GM18870 (cell line): ENCODE data around the gene EGF.
"Not testable (repeated sequence)": the region's sequence is repeated elsewhere in the genome, so short reads cannot be mapped to it uniquely, and the experiment has no call there.

ENCODE experiments used
- ATAC-seq: cut with Tn5 transposase; IDR thresholded peaks from one replicate; pipeline ENCODE4 v1.9.1; 2021; ENCODE audit warnings: moderate library complexity; ENCODE audit not compliant: unreplicated experiment

The EGF gene

GRCh38 chr4:109913596-109914241, 1.0 kb downstream of the EGF start:
- ATAC-seq, result no peak

DNA sequence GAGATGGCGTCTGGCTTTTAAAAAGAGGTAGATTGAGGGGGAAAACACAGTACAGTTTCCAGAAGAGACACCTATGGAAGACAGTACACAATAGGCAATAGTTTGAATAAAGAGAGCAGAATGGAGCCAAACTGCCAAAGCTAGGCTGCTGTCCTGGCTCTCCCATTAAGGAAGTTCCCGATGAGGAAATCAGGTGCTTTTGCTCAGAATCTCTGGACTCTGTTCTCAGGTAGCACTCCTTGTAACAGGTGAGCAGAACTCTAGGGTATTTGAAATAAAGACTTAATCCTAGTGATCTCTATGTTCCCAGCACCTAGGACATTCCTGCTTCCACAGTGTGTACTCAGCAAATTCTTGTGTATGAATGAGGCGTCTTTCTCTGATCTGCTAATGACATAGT, 1.6 kb downstream of the EGF start:
- ATAC-seq, result no peak

DNA sequence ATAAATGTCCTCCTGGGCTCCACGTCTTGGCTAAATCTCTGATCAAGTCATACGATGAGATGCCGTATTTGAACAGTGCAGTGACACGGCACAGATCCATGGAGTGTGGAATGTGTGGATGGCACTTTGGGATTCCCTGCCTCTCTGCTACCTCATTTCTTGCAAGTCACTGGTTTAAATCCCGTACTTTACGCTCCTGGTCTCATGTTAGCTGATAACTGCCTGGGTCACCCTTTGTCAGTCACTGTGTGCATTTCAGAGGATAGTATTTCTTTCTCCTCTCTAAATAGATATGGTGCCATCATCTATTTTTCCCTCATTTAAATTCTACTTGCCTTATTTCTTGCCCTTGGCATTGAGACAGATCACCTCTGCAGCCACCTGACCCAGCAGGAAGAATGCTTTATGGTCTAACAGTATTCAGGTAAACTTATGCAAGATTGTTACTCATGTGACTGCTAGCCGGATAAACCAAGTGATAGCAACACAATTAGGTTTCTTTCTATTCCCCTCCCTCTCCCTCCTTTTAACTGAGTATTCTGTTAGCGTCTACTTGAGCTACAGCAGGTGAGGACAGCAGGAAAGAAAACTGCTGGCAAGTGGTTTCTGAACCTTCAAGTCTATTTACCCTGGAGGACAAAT, 2.8 kb downstream of the EGF start:
- no peak for ATAC-seq

DNA sequence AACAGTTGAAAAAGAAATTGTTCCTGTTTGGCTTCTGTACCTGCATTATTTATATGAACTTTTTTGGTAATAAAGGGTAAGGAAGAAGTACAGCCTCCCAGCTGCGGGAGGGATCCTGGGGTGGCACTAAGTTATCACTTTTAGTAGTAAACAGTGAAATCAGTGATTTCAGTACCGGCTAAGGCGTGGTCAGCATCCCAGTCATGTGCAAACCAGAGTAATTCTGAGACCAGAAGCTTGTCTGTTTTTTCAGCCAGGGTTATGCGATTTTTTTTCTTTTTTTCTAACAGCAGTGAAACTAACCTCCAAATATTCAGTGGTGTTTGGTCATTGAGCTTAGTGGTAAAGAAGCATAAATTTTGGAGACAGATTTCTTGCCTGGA, 3.3 kb downstream of the EGF start:
- ATAC-seq, result peak; percentile 48

- no peak for ATAC-seq
Observed at GRCh38 chr4:109921384-109921808, 8.7 kb downstream of the EGF start.

DNA sequence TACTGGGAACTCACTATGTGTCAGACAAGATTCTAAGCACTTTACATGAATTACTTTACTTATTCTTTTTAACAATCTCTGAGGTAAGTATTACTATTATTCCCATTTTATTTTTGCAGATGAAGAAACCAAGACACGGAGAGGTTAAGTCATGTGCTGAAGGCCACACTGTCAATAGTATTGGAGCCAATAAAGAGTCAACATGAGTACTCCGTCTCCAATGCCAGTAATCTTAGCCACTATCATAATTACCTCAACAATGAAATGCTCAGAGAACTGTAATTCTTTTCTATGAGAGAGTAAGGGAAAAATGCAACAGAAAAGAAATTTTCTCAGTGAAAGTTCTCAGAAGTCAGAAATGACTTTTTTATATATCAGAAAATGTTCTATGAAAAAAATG, 12.7 kb downstream of the EGF start:
- no peak for ATAC-seq

DNA sequence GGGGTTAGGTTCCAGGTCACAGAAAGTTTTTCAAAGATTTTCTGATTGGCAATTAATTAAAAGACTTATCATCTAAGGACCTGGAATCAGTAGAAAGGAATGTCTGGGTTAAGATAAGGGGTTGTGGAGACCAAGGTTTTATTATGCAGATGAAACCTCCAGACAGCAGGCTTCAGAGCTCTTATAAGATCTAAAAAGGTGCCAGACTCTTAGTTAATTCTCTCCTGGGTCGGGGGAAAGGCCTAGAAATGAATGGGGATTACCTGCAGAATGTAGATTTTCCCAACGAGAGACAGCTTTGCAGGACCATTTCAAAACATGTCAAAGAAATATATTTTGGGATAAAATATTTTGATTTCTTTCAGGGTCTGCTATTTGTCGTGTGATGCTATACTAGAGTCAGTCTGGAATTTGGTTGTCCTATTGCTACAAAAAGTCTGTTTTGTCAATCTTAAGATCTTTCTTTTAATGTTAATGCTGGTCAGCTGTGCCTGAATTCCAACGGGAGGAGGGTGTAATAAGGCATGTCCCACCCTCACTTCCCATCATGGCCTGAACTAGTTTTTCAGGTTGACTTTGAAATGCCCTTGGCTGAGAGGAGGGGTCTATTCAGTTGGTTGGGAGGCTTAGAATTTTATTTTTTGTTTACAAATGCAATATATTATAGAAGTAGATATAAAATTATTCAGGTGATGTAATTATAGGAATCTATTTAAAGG, 15.8 kb downstream of the EGF start:
- no peak for ATAC-seq

DNA sequence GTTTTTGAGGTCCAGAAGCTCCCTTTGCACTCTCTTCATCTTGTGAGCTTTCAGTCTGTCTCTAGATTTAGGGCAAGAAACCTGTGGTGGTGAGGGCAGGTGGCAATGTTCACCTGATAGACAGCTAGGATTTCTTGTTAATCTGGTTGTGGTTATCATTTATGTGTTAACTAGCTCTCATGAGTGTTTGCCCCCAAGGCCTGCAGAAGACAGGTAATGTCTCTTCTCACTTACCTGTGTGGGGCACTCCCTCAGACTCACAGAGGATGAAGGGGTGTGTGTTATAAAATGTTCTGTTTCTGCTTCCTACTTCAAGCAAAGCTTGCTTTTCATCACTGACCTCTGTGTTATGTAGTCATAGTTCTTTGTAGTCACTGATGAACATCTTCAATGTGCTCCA, 17.8 kb downstream of the EGF start:
- no peak for ATAC-seq

- ATAC-seq, result no peak
Observed at GRCh38 chr4:109930872-109931271, 18.2 kb downstream of the EGF start.

- no peak for ATAC-seq
Observed at GRCh38 chr4:109931318-109931717, 18.6 kb downstream of the EGF start.

GRCh38 chr4:109937352-109937751, 24.7 kb downstream of the EGF start:
- ATAC-seq, result not testable (repeated sequence)

DNA sequence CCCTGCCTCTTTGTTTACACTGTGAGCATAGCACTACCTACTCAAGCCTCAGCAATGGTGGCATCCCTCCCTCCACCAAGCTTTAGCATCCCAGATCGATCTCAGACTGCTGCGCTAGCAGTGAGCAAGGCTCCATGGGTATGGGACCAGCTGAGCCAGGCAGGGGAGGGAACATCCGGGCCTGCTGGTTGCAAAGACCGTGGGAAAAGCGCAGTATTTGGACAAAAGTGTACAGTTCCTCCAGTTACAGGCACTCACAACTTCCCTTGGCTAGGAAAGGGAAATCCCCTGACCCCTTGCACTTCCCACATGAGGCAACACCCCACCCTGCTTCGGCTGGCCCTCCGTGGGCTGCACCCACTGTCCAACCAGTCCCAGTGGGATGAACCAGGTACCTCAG, 26.5 kb downstream of the EGF start:
- no peak for ATAC-seq

DNA sequence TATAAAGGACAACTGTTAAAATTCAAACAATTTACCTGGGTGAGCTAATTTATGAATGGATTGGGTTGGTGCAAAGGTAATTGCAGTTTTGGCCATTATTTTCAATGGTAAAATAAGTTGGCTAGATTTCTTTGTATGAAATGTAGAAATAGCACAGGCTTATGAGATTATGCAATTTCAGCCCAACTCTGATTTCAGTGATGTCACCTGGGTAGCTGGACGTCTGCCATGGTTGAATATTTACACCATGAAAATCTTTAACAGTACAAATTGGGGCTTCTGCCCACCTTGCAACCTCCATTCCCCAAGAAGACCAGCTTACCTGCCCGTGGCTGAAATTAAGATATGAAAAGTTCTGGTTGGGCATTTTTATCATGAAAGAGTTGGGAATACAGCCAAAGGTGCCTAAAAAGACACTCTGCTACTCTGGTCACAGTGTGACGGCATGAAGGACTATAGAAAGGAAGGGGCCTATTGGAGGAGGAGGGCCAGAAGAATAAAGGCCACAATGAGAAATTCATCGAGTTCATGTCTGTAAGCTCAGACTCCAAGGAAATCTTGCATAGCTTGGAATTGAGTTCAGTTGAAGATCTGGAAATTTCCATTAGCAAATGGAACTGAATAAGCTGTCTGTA, 29.7 kb downstream of the EGF start:
- ATAC-seq, result no peak

GRCh38 chr4:109943745-109944144, 31.1 kb downstream of the EGF start:
- ATAC-seq, result no peak

DNA sequence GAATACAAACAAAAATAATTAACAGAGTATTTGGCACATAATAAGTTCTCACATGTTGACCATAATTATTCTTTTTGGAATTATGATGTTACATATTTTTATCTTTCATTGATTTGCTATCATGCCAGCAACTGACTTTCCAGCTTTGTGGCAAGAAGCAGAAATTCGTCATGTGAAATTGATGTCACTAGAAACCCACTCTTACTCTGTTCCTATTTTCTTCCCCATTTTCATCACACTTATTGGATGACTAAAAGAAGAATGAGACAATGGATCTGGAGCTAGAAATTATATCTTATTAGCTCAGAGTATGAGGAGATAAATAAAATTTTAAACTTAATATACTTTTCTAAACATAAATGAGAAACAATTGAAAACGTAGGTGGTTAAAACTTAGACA, 31.9 kb downstream of the EGF start:
- ATAC-seq, result no peak

DNA sequence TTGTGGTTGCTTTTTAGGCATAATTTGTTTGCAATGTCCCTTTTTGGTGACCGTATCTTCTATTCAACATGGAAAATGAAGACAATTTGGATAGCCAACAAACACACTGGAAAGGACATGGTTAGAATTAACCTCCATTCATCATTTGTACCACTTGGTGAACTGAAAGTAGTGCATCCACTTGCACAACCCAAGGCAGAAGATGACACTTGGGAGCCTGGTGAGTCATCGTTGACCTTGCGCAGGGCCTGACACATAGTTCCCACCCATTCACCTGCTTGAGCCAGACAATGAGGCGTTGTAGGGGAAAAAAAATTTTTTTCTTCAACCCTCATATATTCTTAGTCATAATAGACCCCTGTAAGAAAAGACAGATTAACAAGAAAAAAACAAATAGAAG, 32.4 kb downstream of the EGF start:
- no peak for ATAC-seq

DNA sequence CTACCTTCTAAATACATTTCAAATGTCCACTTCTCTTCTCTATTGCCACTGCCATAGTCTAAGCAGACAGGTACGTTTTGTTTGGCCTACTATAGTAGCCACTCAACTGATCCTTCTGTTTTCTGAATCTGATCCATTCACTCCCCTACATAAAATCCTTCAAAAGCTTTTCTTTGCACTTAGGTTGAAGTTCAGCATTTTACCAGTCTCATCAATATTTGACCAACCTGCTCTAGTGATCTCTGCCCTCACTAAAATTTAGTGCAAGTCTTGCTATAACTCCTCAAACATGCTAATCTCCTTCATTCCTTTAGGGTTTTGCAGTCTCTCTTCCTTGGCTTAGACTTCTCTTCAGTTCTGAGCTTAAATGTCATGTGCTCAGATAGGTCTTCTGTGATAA, 33.4 kb downstream of the EGF start:
- ATAC-seq, result no peak

DNA sequence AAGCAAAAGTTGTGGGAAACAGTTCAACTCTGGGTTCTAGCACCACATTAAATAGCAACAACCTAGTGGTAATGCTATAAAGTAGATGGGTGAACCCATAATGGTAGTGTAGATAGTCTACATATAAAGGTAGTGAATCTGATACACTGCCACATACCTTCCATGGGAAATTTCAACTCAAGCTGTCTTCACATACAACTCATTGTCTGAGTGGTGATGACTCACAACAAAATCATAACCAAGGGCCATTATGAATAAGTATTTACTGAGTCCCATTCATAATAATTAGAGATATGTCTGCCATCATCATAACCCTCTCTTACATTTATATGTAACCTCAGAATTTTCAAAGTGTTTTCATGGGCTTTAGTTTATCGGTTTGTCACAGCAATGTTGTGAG, 34.8 kb downstream of the EGF start:
- ATAC-seq, result peak; percentile 85

DNA sequence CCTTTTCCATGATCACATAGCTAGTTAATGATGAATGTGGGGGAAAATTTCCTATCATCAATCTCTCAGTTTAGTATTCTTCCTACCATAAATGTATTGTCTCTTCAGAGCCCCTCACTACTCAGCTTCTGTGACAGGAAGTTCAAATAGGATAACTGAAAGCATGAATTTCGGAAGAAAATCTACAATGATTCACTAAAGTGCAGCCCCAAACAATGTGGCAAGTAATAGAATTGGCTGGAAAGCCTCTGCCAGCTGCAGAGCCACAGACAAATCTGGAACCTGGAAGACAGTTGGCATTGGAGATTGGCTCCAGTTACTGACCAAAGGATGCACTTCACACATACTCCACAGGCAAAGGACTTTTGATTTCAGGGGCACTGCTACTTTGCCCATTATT, 35.2 kb downstream of the EGF start:
- no peak for ATAC-seq

GRCh38 chr4:109949099-109949718, 36.5 kb downstream of the EGF start:
- not testable (repeated sequence) for ATAC-seq

DNA sequence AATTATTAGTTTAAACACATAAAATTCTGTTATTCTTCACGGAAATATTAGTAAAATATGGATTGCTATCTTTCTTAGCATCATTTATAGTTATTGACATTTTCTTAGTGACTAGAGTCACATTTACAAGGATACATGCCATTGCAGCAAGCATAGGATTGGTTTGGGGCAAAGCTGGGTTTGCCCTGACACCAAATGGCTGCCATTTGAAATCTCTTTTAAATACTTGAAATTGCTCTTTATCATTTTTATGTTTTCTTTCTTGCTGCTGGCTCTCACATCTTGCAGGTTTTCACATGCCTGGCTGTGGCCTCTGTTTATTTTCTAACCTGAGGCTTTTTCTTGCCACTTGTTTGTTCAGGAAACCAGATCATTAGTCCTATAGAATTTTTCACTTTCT, 39.9 kb downstream of the EGF start:
- no peak for ATAC-seq
